Vagina (tissue), 2 donors: Measurements from ENCODE around the gene RALGPS2. TPM values are rescaled to one million over a fixed set of nuclear protein-coding genes. Genes with fewer than 3 reads are reported as not detected.
"Not testable (repeated sequence)": the region's sequence is repeated elsewhere in the genome, so short reads cannot be mapped to it uniquely, and the experiment has no call there.

Experiments used
- DNase-seq, 2 donors: peaks; one replicate each; pipeline ENCODE4 v3.0.0-alpha.2; 2017; ENCODE audit errors: extremely low spot score in 2 of 2
- H3K27ac ChIP-seq: fragments of 200-600 bp; sonication (generic); one replicate; pipeline ENCODE4 v1.5.1; 2019
- H3K27me3 ChIP-seq: fragments of 200-600 bp; sonication (generic); one replicate; pipeline ENCODE4 v1.5.1; 2019
- H3K36me3 ChIP-seq, 2 donors: fragments of 200-600 bp; sonication (generic); one replicate each; pipeline ENCODE4 v1.5.1; 2017 to 2019
- H3K4me1 ChIP-seq: fragments of 200-600 bp; sonication (generic); one replicate; pipeline ENCODE4 v1.5.1; 2019
- H3K4me3 ChIP-seq, 2 donors: fragments of 200-600 bp; sonication (generic); 1 replicate in 1 of 2; 2 replicates in 1 of 2; pipeline ENCODE4 v1.5.1; 2016 to 2019
- H3K9me3 ChIP-seq: fragments of 200-600 bp; sonication (generic); one replicate; pipeline ENCODE4 v1.5.1; 2019
- CTCF ChIP-seq, 3 experiments: fragments of 450-650 bp in 2 of 3; fragments of 200-600 bp in 1 of 3; sonication (generic) in 1 of 3; IDR thresholded peaks; one replicate each; pipeline ENCODE4 v1.5.1; 2017 to 2019; ENCODE audit warnings: antibody characterized with exemption in 3 of 3, mild to moderate bottlenecking in 2 of 3, moderate library complexity in 2 of 3
- POLR2A ChIP-seq, 2 donors: fragments of 450-650 bp; IDR thresholded peaks; one replicate each; pipeline ENCODE4 v1.6.1; 2017; ENCODE audit warnings: antibody characterized with exemption in 2 of 2, mild to moderate bottlenecking in 2 of 2, moderate library complexity in 2 of 2
- POLR2AphosphoS5 ChIP-seq, 2 donors: sonication (generic); formaldehyde crosslinking; IDR thresholded peaks; one replicate each; pipeline ENCODE4 v1.9.0; 2017; ENCODE audit warnings: antibody characterized with exemption in 2 of 2, mild to moderate bottlenecking in 2 of 2, low read depth in 1 of 2; ENCODE audit not compliant: insufficient read depth in 1 of 2
- intact Hi-C: fragments of 100-400 bp; cut with DNase I; formaldehyde crosslinking; loops from one replicate; pipeline ENCODE4 v1.15.1; 2023
- total RNA-seq: library from RNA; depleted of rRNA; stranded (reverse); fragments of >200 nt; gene quantifications from one replicate; pipeline ENCODE4 v1.2.3, GENCODE V29; 2016

RALGPS2 gene
- total RNA-seq, 1 donor from 2014 or later = 20.4 TPM

GRCh38 chr1:178948676-178949075, 223.6 kb downstream of the RALGPS2 start:
- Histone ChIP-seq H3K36me3 (no peaks in the 10 kb centered on the region), H3K27ac (no peak overlapping the region), H3K4me1 (peaks cover 18% of the 10 kb centered on the region), H3K27me3 (no peaks in the 10 kb centered on the region), H3K9me3 (no peaks in the 10 kb centered on the region), H3K4me3 (no peak overlapping the region)
- no peak for DNase-seq
- TF ChIP-seq POLR2AphosphoS5 (IDR thresholded peaks at IDR 0.05; ENCODE audit: insufficient read depth in 1 of 2, low read depth in 1 of 2) (no peak), CTCF (IDR thresholded peaks at IDR 0.05) (no peak), POLR2A (IDR thresholded peaks at IDR 0.05) (no peak)
- intact Hi-C loops = no loop called here

GRCh38 chr1:178949866-178950265, 224.8 kb downstream of the RALGPS2 start:
- H3K4me3 ChIP-seq, DNase-seq, H3K27ac ChIP-seq, H3K36me3 ChIP-seq, intact Hi-C loops, H3K27me3 ChIP-seq, H3K9me3 ChIP-seq: not testable (repeated sequence)
- peaks cover 29% of the 10 kb centered on the region for H3K4me1 ChIP-seq

GRCh38 chr1:178951600-178951999, 226.6 kb downstream of the RALGPS2 start:
- H3K27me3 ChIP-seq = no peaks in the 10 kb centered on the region
- H3K36me3 ChIP-seq = no peaks in the 10 kb centered on the region
- no peak for TF ChIP-seq POLR2AphosphoS5 (IDR thresholded peaks at IDR 0.05; ENCODE audit: insufficient read depth in 1 of 2, low read depth in 1 of 2)
- TF ChIP-seq POLR2A (IDR thresholded peaks at IDR 0.05) = no peak
- no peak for TF ChIP-seq CTCF (IDR thresholded peaks at IDR 0.05)
- H3K4me3 ChIP-seq = no peak overlapping the region
- H3K4me1 ChIP-seq = peaks cover 24% of the 10 kb centered on the region
- no peak for DNase-seq
- no peaks in the 10 kb centered on the region for H3K9me3 ChIP-seq
- intact Hi-C loops = no loop called here
- H3K27ac ChIP-seq = no peak overlapping the region

GRCh38 chr1:178953034-178953433, 228.0 kb downstream of the RALGPS2 start:
- no peak for TF ChIP-seq CTCF (IDR thresholded peaks at IDR 0.05)
- no peak for TF ChIP-seq POLR2A (IDR thresholded peaks at IDR 0.05)
- TF ChIP-seq POLR2AphosphoS5 (IDR thresholded peaks at IDR 0.05; ENCODE audit: insufficient read depth in 1 of 2, low read depth in 1 of 2) = no peak
- intact Hi-C loops = no loop called here
- Histone ChIP-seq H3K27ac (peak overlapping the region; percentile 44), H3K27me3 (no peaks in the 10 kb centered on the region), H3K4me3 (no peak overlapping the region), H3K4me1 (peaks cover 21% of the 10 kb centered on the region), H3K9me3 (no peaks in the 10 kb centered on the region), H3K36me3 (no peaks in the 10 kb centered on the region)
- no peak for DNase-seq

- no peak for TF ChIP-seq CTCF (IDR thresholded peaks at IDR 0.05)
- TF ChIP-seq POLR2AphosphoS5 (IDR thresholded peaks at IDR 0.05; ENCODE audit: insufficient read depth in 1 of 2, low read depth in 1 of 2) = no peak
- no peak for TF ChIP-seq POLR2A (IDR thresholded peaks at IDR 0.05)
- Histone ChIP-seq H3K4me3 (no peak overlapping the region), H3K27me3 (no peaks in the 10 kb centered on the region), H3K4me1 (peaks cover 21% of the 10 kb centered on the region), H3K9me3 (no peaks in the 10 kb centered on the region), H3K36me3 (no peaks in the 10 kb centered on the region), H3K27ac (peak overlapping the region; percentile 44)
- no peak for DNase-seq
- intact Hi-C loops = no loop called here
Measured at GRCh38 chr1:178953538-178954324, 228.7 kb downstream of the RALGPS2 start.
